GM12801 (cell line): ENCODE results near the gene TBRG4.

Experiments used
- CTCF ChIP-seq: IDR thresholded peaks from one replicate; pipeline ENCODE4 v1.5.1; 2011; ENCODE audit warnings: control low read depth; ENCODE audit not compliant: insufficient read length; ENCODE audit errors: extremely low read depth

TBRG4 gene

GRCh38 chr7:45053401-45053800 lies 58.1 kb downstream of the TBRG4 start:
- TF ChIP-seq CTCF, result no peak

- TF ChIP-seq CTCF, result no peak
Measured at GRCh38 chr7:45052011-45052410, 59.5 kb downstream of the TBRG4 start.

GRCh38 chr7:45050198-45050597 lies 61.3 kb downstream of the TBRG4 start:
- TF ChIP-seq CTCF, result no peak
